B cell (primary cell): Measurements from ENCODE around the gene SMC1A. TPM values are rescaled to one million over a fixed set of nuclear protein-coding genes. Genes with fewer than 3 reads are reported as not detected.

Source experiments
- ATAC-seq: fragments of 200-7000 bp; cut with Tn5 transposase; one replicate; pipeline ENCODE4 v1.10.0; 2021; ENCODE audit warnings: low read depth, mild to moderate bottlenecking, moderate number of reproducible peaks, moderate library complexity
- CTCF ChIA-PET: fragments of 350-600 bp; sonication (Branson Sonifier 250); formaldehyde crosslinking; loops from one replicate; lab custom pipeline; 2021; ENCODE audit warnings: antibody characterized with exemption, inconsistent platforms; lab: Charles Lee
- POLR2A ChIA-PET: fragments of 350-600 bp; sonication (Branson Sonifier 250); formaldehyde crosslinking; loops from one replicate; lab custom pipeline; 2021; ENCODE audit warnings: antibody characterized with exemption; lab: Charles Lee
- DNase-seq: peaks from one replicate; pipeline ENCODE4 v3.0.0; 2013
- H2AFZ ChIP-seq: 2 replicates; pipeline ENCODE4 v1.6.1; 2012; ENCODE audit warnings: mild to moderate bottlenecking, low read depth, low read length; ENCODE audit not compliant: insufficient read depth, poor library complexity, severe bottlenecking
- H3K27ac ChIP-seq, 2 donors: 1 replicate in 1 of 2; 2 replicates in 1 of 2; pipeline ENCODE4 v1.5.1; 2012 to 2013; ENCODE audit warnings: low read length in 2 of 2, mild to moderate bottlenecking in 2 of 2, moderate library complexity in 1 of 2
- H3K27me3 ChIP-seq, 4 experiments: fragments of 200-600 bp in 1 of 4; sonication (generic) in 1 of 4; replicated peaks in 1 of 4; 1 replicate in 2 of 4; 2 replicates in 2 of 4; pipeline versions ENCODE4 v1.6.1 to v1.7.0; 2013 to 2016; ENCODE audit warnings: low read length in 3 of 4, mild to moderate bottlenecking in 2 of 4, mixed read lengths in 1 of 4, moderate library complexity in 1 of 4; ENCODE audit not compliant: insufficient read depth in 4 of 4, control insufficient read depth in 3 of 4; ENCODE audit errors: control extremely low read depth in 1 of 4
- H3K36me3 ChIP-seq, 2 experiments: replicated peaks in 1 of 2; 1 replicate in 1 of 2; 2 replicates in 1 of 2; pipeline versions ENCODE4 v1.6.1 to v1.7.1; 2013; ENCODE audit warnings: low read length in 1 of 2; ENCODE audit not compliant: insufficient read depth in 2 of 2, control insufficient read depth in 1 of 2; ENCODE audit errors: control extremely low read depth in 1 of 2, extremely low read depth in 1 of 2
- H3K4me1 ChIP-seq, 2 donors: fragments of 200-600 bp in 1 of 2; sonication (generic) in 1 of 2; 1 replicate in 1 of 2; 2 replicates in 1 of 2; pipeline versions ENCODE4 v1.5.1 to v1.6.1; 2013 to 2017; ENCODE audit warnings: low read length in 2 of 2; ENCODE audit not compliant: control insufficient read depth in 2 of 2, insufficient read depth in 2 of 2
- H3K4me2 ChIP-seq: replicated peaks from 2 replicates; pipeline ENCODE3; 2012; ENCODE audit warnings: mild to moderate bottlenecking, low read depth, low read length; ENCODE audit not compliant: poor library complexity, severe bottlenecking
- H3K4me3 ChIP-seq, 5 experiments: fragments of 200-600 bp in 1 of 5; sonication (generic) in 1 of 5; 1 replicate in 3 of 5; 2 replicates in 2 of 5; pipeline versions ENCODE4 v1.5.1 to v1.7.0; 2011 to 2016; ENCODE audit warnings: low read length in 4 of 5, mild to moderate bottlenecking in 4 of 5, low read depth in 2 of 5, control low read depth in 1 of 5, moderate library complexity in 1 of 5; ENCODE audit not compliant: insufficient read depth in 1 of 5; ENCODE audit errors: control extremely low read depth in 1 of 5, extremely low read depth in 1 of 5
- H3K79me2 ChIP-seq: fragments of 200-600 bp; sonication (generic); one replicate; pipeline ENCODE4 v1.6.0; 2016; ENCODE audit warnings: low read length; ENCODE audit not compliant: control insufficient read depth, insufficient read depth
- H3K9ac ChIP-seq: fragments of 200-600 bp; sonication (generic); 2 replicates; pipeline ENCODE4 v1.6.1; 2017; ENCODE audit warnings: mild to moderate bottlenecking, low read length, moderate library complexity
- H3K9me3 ChIP-seq, 3 donors: one replicate each; pipeline versions ENCODE4 v1.6.1 to v1.7.1; 2013; ENCODE audit warnings: low read length in 2 of 3; ENCODE audit not compliant: control insufficient read depth in 2 of 3, insufficient read depth in 1 of 3; ENCODE audit errors: control extremely low read depth in 1 of 3
- H4K20me1 ChIP-seq: 2 replicates; pipeline ENCODE4 v1.6.0; 2012; ENCODE audit warnings: mild to moderate bottlenecking, low read length; ENCODE audit not compliant: insufficient read depth, control insufficient read depth, poor library complexity, severe bottlenecking
- H3K27ac Mint-ChIP-seq: one replicate; pipeline ENCODE4 v1.8.0; 2021; ENCODE audit warnings: mixed read lengths
- H3K27me3 Mint-ChIP-seq: one replicate; pipeline ENCODE4 v1.8.0; 2021; ENCODE audit warnings: mixed read lengths
- H3K4me1 Mint-ChIP-seq: one replicate; pipeline ENCODE4 v1.8.0; 2021; ENCODE audit warnings: mixed read lengths
- H3K4me3 Mint-ChIP-seq: one replicate; pipeline ENCODE4 v1.8.0; 2021; ENCODE audit warnings: mixed read lengths
- H3K9me3 Mint-ChIP-seq: one replicate; pipeline ENCODE4 v1.8.0; 2022; ENCODE audit warnings: mixed read lengths; ENCODE audit not compliant: insufficient read depth
- CTCF ChIP-seq: fragments of 200-600 bp; IDR thresholded peaks from one replicate; pipeline ENCODE4 v1.8.0; 2022; ENCODE audit warnings: antibody characterized with exemption, mild to moderate bottlenecking
- EZH2 ChIP-seq: IDR thresholded peaks from 2 replicates; pipeline ENCODE4 v1.6.1; 2012; ENCODE audit warnings: borderline replicate concordance, low read depth, mild to moderate bottlenecking, moderate library complexity, low read length; ENCODE audit not compliant: insufficient read depth, poor library complexity, severe bottlenecking
- WGBS: methylation state at CpG from one replicate; pipeline ENCODE4 v1.1.5; 2013; ENCODE audit warnings: missing lambda C conversion rate; ENCODE audit not compliant: insufficient coverage; 5-methylcytosine and 5-hydroxymethylcytosine counted together
- intact Hi-C: fragments of 100-400 bp; cut with micrococcal nuclease; formaldehyde crosslinking; loops from one replicate; pipeline ENCODE4 v1.10.0; 2022
- polyA plus RNA-seq: library from polyadenylated mRNA; depleted of rRNA; stranded (reverse); fragments of >200 nt; gene quantifications from 2 replicates; pipeline ENCODE4 v1.2.3, GENCODE V29; 2012
- total RNA-seq, 2 donors: library from RNA; stranded (reverse); fragments of 120-200 nt in 1 of 2; gene quantifications; 1 replicate in 1 of 2; 2 replicates in 1 of 2; pipeline versions ENCODE4 v1.2.3 to v1.2.4, GENCODE V29; 2013 to 2022

The SMC1A gene
- total and polyA plus RNA-seq, 2 donors (not counting 1 experiment from before 2014, with no cell fraction given): 17.3 to 67.6 TPM

DNA sequence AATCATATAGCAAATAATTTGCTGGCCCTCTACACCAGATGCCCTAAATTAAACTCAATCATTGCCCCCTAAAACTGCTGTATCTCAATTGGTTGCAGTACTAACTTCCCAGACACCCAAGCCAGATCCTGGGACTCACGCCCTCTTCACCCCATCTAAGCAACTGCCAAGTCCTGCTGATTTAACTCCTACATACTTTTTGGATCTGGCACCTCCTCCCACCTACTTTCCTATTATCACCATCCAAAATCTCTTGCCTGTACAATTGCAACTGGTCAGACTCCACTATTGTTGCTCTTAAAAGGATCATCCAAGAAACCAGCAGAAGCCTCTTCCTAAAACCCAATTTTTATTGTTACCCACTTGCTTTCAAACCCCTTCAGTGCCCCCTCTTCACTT, 16.4 kb upstream of the SMC1A start:
- H3K27ac ChIP-seq: no peak overlapping the region
- 88% methylated on average over 1 of the region's 1 CpG for WGBS
- Mint-ChIP-seq H3K9me3 (no peaks in the 10 kb centered on the region), H3K4me1 (peaks cover 20% of the 10 kb centered on the region), H3K27me3 (peaks cover 12% of the 10 kb centered on the region), H3K27ac (no peak overlapping the region), H3K4me3 (no peak overlapping the region)
- peaks cover 0 to 15% (median 8%) of the 10 kb centered on the region in 4 experiments for H3K27me3 ChIP-seq
- no peak overlapping the region for H2AFZ ChIP-seq
- intact Hi-C loops: loop anchor here (10.0 kb wide), 1 partner anchor 214 kb away; the partner anchor contains the start of gene KDM5C
- H3K4me3 ChIP-seq: no peak overlapping the region
- H3K4me1 ChIP-seq: peaks cover 16 to 27% of the 10 kb centered on the region in 2 donors
- no peak for TF ChIP-seq CTCF
- TF ChIP-seq EZH2: no peak
- no peak for ATAC-seq
- H3K4me2 ChIP-seq: no peak overlapping the region
- H3K9ac ChIP-seq: no peak overlapping the region
- CTCF ChIA-PET: interaction anchor here (0.7 to 1.1 kb wide), 2 partner anchors 119 to 1092 kb away, joined by 3 read pairs; no protein-coding TSS in a partner anchor
- peaks cover 3% of the 10 kb centered on the region for H3K79me2 ChIP-seq
- H3K36me3 ChIP-seq: no peaks in the 10 kb centered on the region
- POLR2A ChIA-PET: no interaction called here
- H3K9me3 ChIP-seq: peaks cover 0 to 3% (median 0%) of the 10 kb centered on the region in 3 donors
- no peak for DNase-seq
- H4K20me1 ChIP-seq: no peaks in the 10 kb centered on the region

DNA sequence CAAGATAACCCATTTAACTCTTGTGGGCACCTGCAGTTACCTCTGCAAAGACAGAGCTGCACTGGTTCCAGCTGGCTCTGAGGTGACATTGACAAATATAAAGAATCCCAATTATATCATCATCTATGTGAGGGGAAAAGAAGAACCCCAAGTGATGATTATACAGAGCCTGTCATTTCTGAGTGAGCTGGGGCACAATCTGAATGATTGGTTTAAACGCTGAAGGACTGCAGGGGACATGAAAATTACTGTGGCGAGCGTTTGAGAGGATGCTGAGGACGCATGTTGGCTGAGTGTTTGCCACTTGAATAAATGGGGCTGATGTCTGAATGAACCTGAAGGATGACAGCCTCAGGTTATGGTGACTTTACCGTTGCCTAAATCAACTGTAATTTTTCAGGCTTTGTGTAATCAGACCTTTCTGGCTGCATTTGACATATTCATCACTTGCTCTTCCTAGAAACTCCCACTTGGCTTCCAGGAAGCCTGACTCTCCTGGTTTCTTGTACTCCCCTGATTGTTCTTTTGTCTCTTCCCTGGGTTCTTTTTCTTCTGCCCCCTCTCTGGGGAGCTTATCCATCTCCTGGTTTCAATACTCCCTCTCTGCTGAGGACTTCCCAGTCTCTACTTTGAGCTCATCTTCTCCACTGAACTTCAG, 15.8 kb upstream of the SMC1A start:
- CTCF ChIA-PET: interaction anchor here (1.1 kb wide), 1 partner anchor 119 kb away, joined by 3 read pairs; no protein-coding TSS in a partner anchor
- H3K27me3 Mint-ChIP-seq: peaks cover 12% of the 10 kb centered on the region

More for the DNA sequence above, 15.8 kb upstream of the SMC1A start:
- no peak for DNase-seq
- H3K4me3 ChIP-seq: no peak overlapping the region
- no peak overlapping the region for H3K9ac ChIP-seq
- 93% methylated on average over 4 of the region's 5 CpGs for WGBS
- intact Hi-C loops: loop anchor here (10.0 kb wide), 1 partner anchor 214 kb away; the partner anchor contains the start of gene KDM5C
- no peaks in the 10 kb centered on the region for H4K20me1 ChIP-seq
- H3K79me2 ChIP-seq: peaks cover 8% of the 10 kb centered on the region
- no peaks in the 10 kb centered on the region for H3K9me3 Mint-ChIP-seq
- POLR2A ChIA-PET: no interaction called here
- H3K9me3 ChIP-seq: peaks cover 0 to 3% (median 0%) of the 10 kb centered on the region in 3 donors
- no peak overlapping the region for H3K4me2 ChIP-seq
- H3K36me3 ChIP-seq: no peaks in the 10 kb centered on the region
- peaks cover 0 to 15% (median 8%) of the 10 kb centered on the region in 4 experiments for H3K27me3 ChIP-seq
- no peak overlapping the region for H3K4me3 Mint-ChIP-seq
- H3K4me1 Mint-ChIP-seq: peaks cover 22% of the 10 kb centered on the region
- H3K27ac ChIP-seq: no peak overlapping the region
- H3K4me1 ChIP-seq: peaks cover 22 to 32% of the 10 kb centered on the region in 2 donors
- no peak for ATAC-seq
- no peak overlapping the region for H3K27ac Mint-ChIP-seq
- TF ChIP-seq EZH2 (no peak), CTCF (no peak)
- no peak overlapping the region for H2AFZ ChIP-seq
